Measurements from ENCODE around the gene JAK2.

- TF ChIP-seq CTCF (conservative IDR thresholded peaks at IDR 0.05 in 1 of 2, IDR thresholded peaks at IDR 0.05 in 1 of 2; ENCODE audit: extremely low read depth in 1 of 2, insufficient read depth in 1 of 2, low read depth in 1 of 2, low read length in 2 of 2) (no peak), EZH2 (IDR thresholded peaks at IDR 0.05; ENCODE audit: borderline replicate concordance, low read length) (no peak)
These were observed 1.2 kb downstream of the JAK2 start for GRCh38 chr9:4986296-4986695.

Measured in mammary epithelial cell (primary cell).